GM13976 (cell line): ENCODE measurements around the gene PPM1H.

Experiments
- DNase-seq: peaks from one replicate; pipeline ENCODE4 v3.0.0; 2012; ENCODE audit warnings: low spot score
- in situ Hi-C: fragments of 300-500 bp; cut with MboI; formaldehyde crosslinking; loops from one replicate; pipeline ENCODE4 v1.12.0; 2022; ENCODE audit warnings: low sequenced_read_pairs, mixed read lengths, inconsistent platforms; ENCODE audit not compliant: unreplicated experiment
- TF ChIP-seq, protein P1 (sequence below): IDR thresholded peaks from 2 replicates; pipeline ENCODE4 v1.5.1; 2012; ENCODE audit warnings: borderline replicate concordance, mild to moderate bottlenecking; ENCODE audit not compliant: insufficient read depth; ENCODE audit errors: extremely low read depth, missing control alignments, control extremely low read depth

Gene PPM1H

DNA sequence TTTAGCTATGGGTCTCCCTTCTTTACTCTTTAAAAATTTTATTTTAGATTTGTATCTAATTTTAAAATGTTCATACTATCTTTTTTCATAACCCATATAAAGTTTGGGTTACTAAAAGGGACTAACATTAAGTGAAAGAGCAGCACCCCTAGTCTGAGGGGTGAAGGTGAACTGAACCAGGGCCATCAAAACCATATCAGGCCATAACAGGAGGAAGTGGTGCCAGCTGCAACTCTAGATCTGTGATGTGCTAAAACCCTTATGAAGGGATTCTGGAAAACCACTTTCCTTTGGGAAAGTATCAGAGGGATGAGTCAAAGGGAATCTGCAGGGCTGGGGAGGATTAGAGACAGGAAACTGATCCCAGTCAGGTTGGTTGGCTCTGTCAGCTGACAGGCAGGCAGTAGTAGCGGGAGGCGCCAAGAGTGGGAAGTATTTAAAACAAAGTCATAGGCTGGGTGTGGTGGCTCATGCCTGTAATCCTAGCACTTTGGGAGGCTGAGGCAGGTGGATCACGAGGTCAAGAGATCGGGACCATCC lies 162.5 kb downstream of the PPM1H start:
- no peak for DNase-seq
- TF ChIP-seq, protein P1, sequence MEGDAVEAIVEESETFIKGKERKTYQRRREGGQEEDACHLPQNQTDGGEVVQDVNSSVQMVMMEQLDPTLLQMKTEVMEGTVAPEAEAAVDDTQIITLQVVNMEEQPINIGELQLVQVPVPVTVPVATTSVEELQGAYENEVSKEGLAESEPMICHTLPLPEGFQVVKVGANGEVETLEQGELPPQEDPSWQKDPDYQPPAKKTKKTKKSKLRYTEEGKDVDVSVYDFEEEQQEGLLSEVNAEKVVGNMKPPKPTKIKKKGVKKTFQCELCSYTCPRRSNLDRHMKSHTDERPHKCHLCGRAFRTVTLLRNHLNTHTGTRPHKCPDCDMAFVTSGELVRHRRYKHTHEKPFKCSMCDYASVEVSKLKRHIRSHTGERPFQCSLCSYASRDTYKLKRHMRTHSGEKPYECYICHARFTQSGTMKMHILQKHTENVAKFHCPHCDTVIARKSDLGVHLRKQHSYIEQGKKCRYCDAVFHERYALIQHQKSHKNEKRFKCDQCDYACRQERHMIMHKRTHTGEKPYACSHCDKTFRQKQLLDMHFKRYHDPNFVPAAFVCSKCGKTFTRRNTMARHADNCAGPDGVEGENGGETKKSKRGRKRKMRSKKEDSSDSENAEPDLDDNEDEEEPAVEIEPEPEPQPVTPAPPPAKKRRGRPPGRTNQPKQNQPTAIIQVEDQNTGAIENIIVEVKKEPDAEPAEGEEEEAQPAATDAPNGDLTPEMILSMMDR = no peak
- in situ Hi-C loops = no loop called here

DNA sequence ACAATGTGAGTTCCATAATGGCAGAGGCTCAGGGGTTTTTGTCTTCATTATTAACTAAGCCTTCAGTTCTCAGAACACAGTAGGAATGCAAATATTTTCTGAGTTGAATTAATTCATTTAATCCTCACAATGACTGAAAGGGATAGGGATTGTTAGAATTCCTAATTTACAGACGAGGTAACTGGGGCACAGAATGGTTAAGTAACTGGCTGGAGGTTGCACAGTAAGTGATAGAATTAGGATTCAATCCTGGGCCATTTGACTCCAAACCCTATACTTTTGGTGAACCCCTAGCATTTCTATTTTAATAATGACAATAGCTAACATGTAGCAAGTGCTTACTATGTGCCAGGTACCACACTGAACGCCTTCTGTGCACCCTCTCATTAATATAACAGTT lies 163.1 kb downstream of the PPM1H start:
- TF ChIP-seq, protein P1 = no peak
- no peak for DNase-seq
- in situ Hi-C loops = no loop called here

DNA sequence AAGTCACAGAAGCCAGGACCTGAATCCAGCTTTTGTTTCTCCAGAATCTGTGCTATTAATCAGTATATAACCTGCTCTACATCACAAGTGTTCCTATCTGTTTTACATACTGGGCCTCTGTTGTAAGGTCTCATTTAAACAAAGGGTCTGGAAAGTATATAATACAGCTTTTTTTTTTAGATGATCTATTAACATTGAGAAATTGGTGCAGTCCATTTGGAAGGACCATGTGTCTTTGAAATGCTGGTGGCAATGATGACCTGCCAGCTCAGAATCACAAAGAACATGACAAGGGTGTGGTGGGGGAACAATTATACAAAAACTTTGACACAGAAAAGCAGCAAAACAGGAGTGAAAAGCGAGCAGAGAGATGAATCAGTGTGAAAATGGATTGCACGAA lies 164.6 kb downstream of the PPM1H start:
- in situ Hi-C loops = no loop called here
- TF ChIP-seq, protein P1 = no peak
- DNase-seq = no peak

DNA sequence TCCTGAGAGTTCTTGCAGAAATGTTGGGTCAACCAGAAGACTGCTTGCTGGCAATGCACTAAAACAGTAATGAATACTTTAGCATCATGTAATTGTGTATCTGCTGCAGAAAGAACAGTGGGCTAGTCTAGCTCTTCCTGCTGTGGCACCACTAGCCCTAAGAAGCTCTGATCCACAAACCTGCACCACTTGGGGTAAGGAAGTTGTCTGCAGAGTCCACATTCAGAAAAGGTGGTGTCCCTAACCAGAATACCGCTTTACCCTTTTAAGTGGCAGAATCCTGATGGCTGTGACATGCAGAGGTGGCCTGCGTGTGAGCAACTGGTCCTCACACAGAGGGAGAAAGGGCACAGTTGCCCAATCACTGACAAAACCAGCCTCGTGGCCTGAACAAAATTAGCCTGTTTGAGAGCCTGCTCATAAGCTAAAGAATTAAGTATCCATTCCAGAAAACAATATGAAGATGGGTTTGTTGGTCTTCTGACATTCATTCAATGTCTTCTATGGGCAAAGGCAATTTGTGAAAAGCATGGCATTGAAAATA lies 165.8 kb downstream of the PPM1H start:
- in situ Hi-C loops = no loop called here
- no peak for DNase-seq
- TF ChIP-seq, protein P1 = no peak

DNA sequence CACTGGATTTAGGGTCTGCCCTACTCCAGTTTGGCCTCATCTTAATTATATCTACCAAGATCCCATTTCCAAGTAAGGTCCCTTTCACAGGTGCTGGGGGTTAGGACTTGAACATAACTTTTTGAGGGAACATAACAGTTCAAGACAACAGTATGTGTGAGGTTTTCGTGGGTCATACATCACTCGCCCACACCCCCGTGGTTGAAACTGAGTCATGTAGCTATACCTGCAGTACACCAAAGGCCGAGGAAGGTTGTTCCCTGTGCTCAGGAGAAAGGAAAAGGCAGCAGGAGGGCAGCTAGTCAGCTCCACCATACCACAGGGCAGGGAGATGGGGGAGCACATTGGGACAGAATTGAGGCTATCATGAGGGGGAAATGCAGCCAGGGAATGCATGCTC lies 167.0 kb downstream of the PPM1H start:
- in situ Hi-C loops = no loop called here
- TF ChIP-seq, protein P1 = no peak
- no peak for DNase-seq

DNA sequence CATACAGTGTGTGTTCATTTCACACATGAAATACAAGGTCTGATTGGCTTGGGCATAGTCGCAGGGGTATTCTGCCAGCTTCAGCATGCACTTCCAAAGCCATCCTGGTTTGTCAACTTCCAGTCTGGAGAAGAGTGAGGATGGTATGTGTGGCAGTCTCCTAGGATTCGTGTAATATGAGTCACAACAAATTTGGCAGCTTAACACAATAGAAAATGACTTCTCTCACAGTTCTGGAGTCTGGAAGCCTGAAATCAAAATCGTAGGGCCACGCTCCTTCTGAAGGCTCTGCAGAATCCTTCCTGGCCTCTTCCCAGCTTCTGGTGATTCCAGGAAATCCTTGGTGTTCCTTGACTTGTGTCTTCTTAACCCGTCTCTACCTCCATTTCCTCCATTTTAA lies 167.5 kb downstream of the PPM1H start:
- in situ Hi-C loops = no loop called here
- DNase-seq = no peak
- TF ChIP-seq, protein P1 = no peak
